GM12874 (cell line): ENCODE results near the gene CST6.

Experiments
- CTCF ChIP-seq: IDR thresholded peaks from 2 replicates; pipeline ENCODE4 v1.5.1; 2011; ENCODE audit warnings: low read depth, mild to moderate bottlenecking, control low read depth, low read length, moderate library complexity; ENCODE audit not compliant: insufficient read depth

The CST6 gene

GRCh38 chr11:65981101-65981740 is 30.6 kb upstream of the CST6 start:
- TF ChIP-seq CTCF, result no peak

GRCh38 chr11:65981972-65982823 is 29.6 kb upstream of the CST6 start:
- TF ChIP-seq CTCF, result no peak

- no peak for TF ChIP-seq CTCF
Observed at GRCh38 chr11:65982824-65983588, 28.8 kb upstream of the CST6 start.

GRCh38 chr11:65983589-65983987 is 28.2 kb upstream of the CST6 start:
- TF ChIP-seq CTCF, result no peak

- no peak for TF ChIP-seq CTCF
Observed at GRCh38 chr11:65987336-65987735, 24.5 kb upstream of the CST6 start.

- peak; percentile 81 for TF ChIP-seq CTCF
Observed at GRCh38 chr11:65988791-65989592, 22.8 kb upstream of the CST6 start.
